ENCODE results near the gene MED13. TPM values are rescaled to one million over a fixed set of nuclear protein-coding genes. Genes with fewer than 3 reads are reported as not detected.

The MED13 gene
- total RNA-seq, 4 donors from 2014 or later = 62.4 to 166 (median 111) TPM

- 89 to 94% methylated on average over 7 of the region's 7 CpGs for WGBS, 2 donors
- Histone ChIP-seq H3K36me3 (no peaks in the 10 kb centered on the region), H3K4me3 (no peak overlapping the region), H3K27ac (no peak overlapping the region), H3K9me3 (no peaks in the 10 kb centered on the region), H3K4me1 (peaks cover 0 to 6% (median 0%) of the 10 kb centered on the region in 4 donors), H3K27me3 (no peaks in the 10 kb centered on the region)
- TF ChIP-seq EP300 (IDR thresholded peaks at IDR 0.05) (no peak), CTCF (IDR thresholded peaks at IDR 0.05) (no peak), POLR2A (IDR thresholded peaks at IDR 0.05) (no peak)
- DNase-seq (ENCODE audit: low spot score in 2 of 2) = no peak
Measured at GRCh38 chr17:62090021-62090824, 25.1 kb upstream of the MED13 start.

GRCh38 chr17:62089334-62089733 is 24.3 kb upstream of the MED13 start:
- H3K9me3 ChIP-seq = no peaks in the 10 kb centered on the region
- H3K27ac ChIP-seq = no peak overlapping the region
- WGBS, 2 donors = 29 to 51% methylated on average over 3 of the region's 3 CpGs
- H3K36me3 ChIP-seq = no peaks in the 10 kb centered on the region
- H3K4me1 ChIP-seq = peaks cover 0 to 6% (median 0%) of the 10 kb centered on the region in 4 donors
- TF ChIP-seq POLR2A (IDR thresholded peaks at IDR 0.05) (no peak), EP300 (IDR thresholded peaks at IDR 0.05) (no peak), CTCF (IDR thresholded peaks at IDR 0.05) (no peak)
- no peak overlapping the region for H3K4me3 ChIP-seq
- no peaks in the 10 kb centered on the region for H3K27me3 ChIP-seq
- DNase-seq (ENCODE audit: low spot score in 2 of 2) = no peak

GRCh38 chr17:62086737-62087136 is 21.7 kb upstream of the MED13 start:
- 94 to 95% methylated on average over 2 of the region's 2 CpGs for WGBS, 2 donors
- Histone ChIP-seq H3K27ac (no peak overlapping the region), H3K9me3 (no peaks in the 10 kb centered on the region), H3K4me3 (no peak overlapping the region), H3K4me1 (no peaks in the 10 kb centered on the region), H3K36me3 (no peaks in the 10 kb centered on the region), H3K27me3 (no peaks in the 10 kb centered on the region)
- TF ChIP-seq POLR2A (IDR thresholded peaks at IDR 0.05) (no peak), EP300 (IDR thresholded peaks at IDR 0.05) (no peak), CTCF (IDR thresholded peaks at IDR 0.05) (no peak)
- DNase-seq (ENCODE audit: low spot score in 2 of 2) = no peak

- H3K4me1 ChIP-seq = no peaks in the 10 kb centered on the region
- no peak for DNase-seq (ENCODE audit: low spot score in 2 of 2)
- TF ChIP-seq EP300 (IDR thresholded peaks at IDR 0.05) (no peak), POLR2A (IDR thresholded peaks at IDR 0.05) (no peak), CTCF (IDR thresholded peaks at IDR 0.05) (no peak)
- H3K27me3 ChIP-seq = no peaks in the 10 kb centered on the region
- H3K9me3 ChIP-seq = no peaks in the 10 kb centered on the region
- H3K27ac ChIP-seq = no peak overlapping the region
- 40 to 43% methylated on average over 7 of the region's 7 CpGs for WGBS, 2 donors
- no peaks in the 10 kb centered on the region for H3K36me3 ChIP-seq
- no peak overlapping the region for H3K4me3 ChIP-seq
Measured at GRCh38 chr17:62085511-62086408, 20.7 kb upstream of the MED13 start.

- no peak overlapping the region for H3K4me3 ChIP-seq
- H3K36me3 ChIP-seq = no peaks in the 10 kb centered on the region
- DNase-seq (ENCODE audit: low spot score in 2 of 2) = no peak
- no peaks in the 10 kb centered on the region for H3K4me1 ChIP-seq
- 65 to 76% methylated on average over 3 of the region's 3 CpGs for WGBS, 2 donors
- no peak overlapping the region for H3K27ac ChIP-seq
- H3K9me3 ChIP-seq = no peaks in the 10 kb centered on the region
- peaks cover 0 to 6% of the 10 kb centered on the region in 2 donors for H3K27me3 ChIP-seq
- TF ChIP-seq POLR2A (IDR thresholded peaks at IDR 0.05) (no peak), CTCF (IDR thresholded peaks at IDR 0.05) (no peak), EP300 (IDR thresholded peaks at IDR 0.05) (no peak)
Measured at GRCh38 chr17:62084585-62084984, 19.5 kb upstream of the MED13 start.
